ENCODE results near the gene HSPA1L.

Gene HSPA1L

GRCh38 chr6:31763619-31763940, 51.5 kb downstream of the HSPA1L start:
- no peak overlapping the region for H3K4me3 ChIP-seq (ENCODE audit: low read depth, low read length)
- TF ChIP-seq CTCF (conservative IDR thresholded peaks at IDR 0.05; ENCODE audit: low read depth, low read length): no peak
- DNase-seq (ENCODE audit: low read depth): no peak

- no peak overlapping the region for H3K4me3 ChIP-seq (ENCODE audit: low read depth, low read length)
- DNase-seq (ENCODE audit: low read depth): no peak
- no peak for TF ChIP-seq CTCF (conservative IDR thresholded peaks at IDR 0.05; ENCODE audit: low read depth, low read length)
Measured at GRCh38 chr6:31762878-31763618, 52.0 kb downstream of the HSPA1L start.

GRCh38 chr6:31762356-31762755, 52.7 kb downstream of the HSPA1L start, which contains the start of gene SAPCD1:
Gene SAPCD1, plus strand, starts transcription at chr6:31762656. Its CDS starts 399 bp downstream, at chr6:31763055.
- TF ChIP-seq CTCF (conservative IDR thresholded peaks at IDR 0.05; ENCODE audit: low read depth, low read length): no peak
- no peak within 1 kb of the TSS for H3K4me3 ChIP-seq (ENCODE audit: low read depth, low read length)
- DNase-seq (ENCODE audit: low read depth): no peak

- H3K4me3 ChIP-seq (ENCODE audit: low read depth, low read length): no peak overlapping the region
- no peak for DNase-seq (ENCODE audit: low read depth)
- no peak for TF ChIP-seq CTCF (conservative IDR thresholded peaks at IDR 0.05; ENCODE audit: low read depth, low read length)
Measured at GRCh38 chr6:31761343-31761742, 53.7 kb downstream of the HSPA1L start.

GRCh38 chr6:31760790-31761189, 54.3 kb downstream of the HSPA1L start:
- TF ChIP-seq CTCF (conservative IDR thresholded peaks at IDR 0.05; ENCODE audit: low read depth, low read length): no peak
- DNase-seq (ENCODE audit: low read depth): no peak
- H3K4me3 ChIP-seq (ENCODE audit: low read depth, low read length): no peak overlapping the region
